Upper lobe of right lung (tissue), 1 donor: Measurements from ENCODE around the gene MYL3. TPM values are rescaled to one million over a fixed set of nuclear protein-coding genes. Genes with fewer than 3 reads are reported as not detected.
A peak's percentile ranks its signal among the peaks of the same experiment; 100 is the strongest.

Experiments used
- ATAC-seq: fragments of 200-7000 bp; cut with Tn5 transposase; one replicate; pipeline ENCODE4 v1.9.1; 2020; ENCODE audit warnings: mild to moderate bottlenecking, moderate library complexity
- DNase-seq: peaks from one replicate; pipeline ENCODE4 v3.0.0-alpha.2; 2020
- H3K27ac ChIP-seq: fragments of 200-600 bp; one replicate; pipeline ENCODE4 v1.8.0; 2022
- H3K27me3 ChIP-seq: fragments of 200-600 bp; one replicate; pipeline ENCODE4 v1.8.0; 2022; ENCODE audit warnings: mild to moderate bottlenecking
- H3K36me3 ChIP-seq: fragments of 200-600 bp; one replicate; pipeline ENCODE4 v1.8.0; 2022
- H3K4me1 ChIP-seq: fragments of 200-600 bp; one replicate; pipeline ENCODE4 v1.8.0; 2022
- H3K4me3 ChIP-seq: fragments of 200-600 bp; one replicate; pipeline ENCODE4 v1.8.0; 2022; ENCODE audit warnings: mild to moderate bottlenecking
- H3K9me3 ChIP-seq: fragments of 200-600 bp; one replicate; pipeline ENCODE4 v1.8.0; 2022
- CTCF ChIP-seq: fragments of 200-600 bp; IDR thresholded peaks from one replicate; pipeline ENCODE4 v1.8.0; 2022; ENCODE audit warnings: antibody characterized with exemption
- intact Hi-C: fragments of 100-400 bp; cut with DNase I; formaldehyde crosslinking; loops from one replicate; pipeline ENCODE4 v1.11.0; 2022
- total RNA-seq: library from RNA; stranded (reverse); fragmentation: NEBNext Ultra II Directional; extraction: Animal tissue kit (Norgen Biotek cat#: 25700); gene quantifications from one replicate; pipeline ENCODE4 v1.2.1, GENCODE V29; 2021
- donor health status: DM: no; HTN: yes; CAD: no; lungs with severe emphysema.

MYL3 gene
- total RNA-seq, 1 donor from 2014 or later, result 3.8 TPM

DNA sequence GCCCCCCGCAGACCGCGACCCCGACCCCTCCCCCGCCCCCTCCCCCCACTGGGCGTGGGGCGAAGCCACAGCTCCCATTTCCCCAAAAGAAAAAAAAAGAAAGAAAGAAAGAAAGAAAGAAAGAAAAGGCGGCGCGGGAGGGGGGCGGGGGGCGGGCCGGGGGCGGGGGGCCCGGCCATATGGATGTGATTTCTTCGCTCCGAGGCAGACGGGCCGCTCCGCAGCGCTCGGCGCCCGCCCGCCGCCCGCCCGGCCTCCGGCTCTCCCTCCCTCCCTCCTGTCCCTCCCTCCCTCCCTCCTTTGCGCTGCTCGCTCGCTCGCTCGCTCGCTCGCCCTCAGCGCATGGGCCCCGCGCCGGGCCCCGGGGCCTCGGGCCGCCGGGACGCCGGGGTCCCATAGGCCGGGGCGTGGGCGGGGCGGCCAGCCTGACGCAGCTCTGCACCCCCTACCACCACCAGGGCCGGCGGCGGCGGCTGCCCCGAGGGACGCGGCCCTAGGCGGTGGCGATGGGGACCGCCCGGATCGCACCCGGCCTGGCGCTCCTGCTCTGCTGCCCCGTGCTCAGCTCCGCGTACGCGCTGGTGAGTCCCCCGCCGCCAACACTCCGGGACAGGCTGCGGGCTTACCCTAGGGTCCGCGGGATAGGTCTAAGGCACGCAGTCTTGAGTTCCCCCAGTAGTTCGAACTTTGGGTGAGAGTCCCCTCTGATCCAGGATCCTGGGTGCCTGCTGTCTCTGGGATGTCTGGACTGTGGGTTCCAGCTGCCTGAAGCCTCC is 20.0 kb upstream of the MYL3 start:
- no peak for TF ChIP-seq CTCF
- Histone ChIP-seq H3K4me3 (peak overlapping the region; percentile 58), H3K4me1 (peaks cover 13% of the 10 kb centered on the region), H3K36me3 (no peaks in the 10 kb centered on the region), H3K27me3 (peaks cover 36% of the 10 kb centered on the region), H3K9me3 (no peaks in the 10 kb centered on the region), H3K27ac (peak overlapping the region; percentile 79)
- no peak for DNase-seq
- intact Hi-C loops, result no loop called here
- ATAC-seq, result peak; percentile 50

DNA sequence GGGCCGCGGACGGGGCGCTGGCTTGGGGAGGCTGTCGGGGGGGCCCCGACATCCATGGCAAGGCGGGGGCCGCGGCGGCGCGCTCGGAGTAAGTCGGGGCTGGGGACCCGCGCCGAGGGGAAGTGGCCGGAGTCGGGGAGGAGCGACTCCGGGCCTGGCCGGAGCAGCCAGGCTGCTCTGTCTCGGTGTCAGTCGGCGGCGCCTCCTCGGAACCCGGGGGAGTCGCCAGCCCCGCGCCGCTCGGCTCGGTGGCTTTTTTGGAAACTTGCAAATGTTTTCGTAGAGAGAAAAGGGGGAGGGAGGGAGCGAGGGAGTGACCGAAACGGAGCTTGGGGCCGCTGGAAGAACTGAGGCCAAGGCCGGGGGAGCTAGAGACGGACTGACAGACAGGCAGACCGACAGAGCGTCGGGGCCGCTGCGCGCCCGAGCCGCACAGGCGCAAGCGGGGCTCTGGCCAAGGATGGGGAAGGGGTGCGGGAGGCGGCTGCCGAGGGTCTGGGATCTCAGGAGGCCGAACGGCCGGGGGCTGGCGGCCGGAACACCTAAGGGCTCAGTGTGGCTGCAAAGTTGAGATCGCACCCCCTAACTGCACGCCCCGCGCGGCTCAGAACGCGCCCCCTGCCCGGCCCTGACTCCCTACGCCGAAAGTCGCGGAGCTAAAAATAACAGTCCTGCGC is 19.3 kb upstream of the MYL3 start:
- peak overlapping the region; percentile 79 for H3K27ac ChIP-seq
- no peaks in the 10 kb centered on the region for H3K36me3 ChIP-seq
- H3K27me3 ChIP-seq, result peaks cover 36% of the 10 kb centered on the region
- H3K4me1 ChIP-seq, result peaks cover 13% of the 10 kb centered on the region
- no peaks in the 10 kb centered on the region for H3K9me3 ChIP-seq
- H3K4me3 ChIP-seq, result peak overlapping the region; percentile 58
- DNase-seq (no peak), ATAC-seq (peak; percentile 32)
- intact Hi-C loops, result no loop called here
- no peak for TF ChIP-seq CTCF

- Histone ChIP-seq H3K4me3 (peak overlapping the region; percentile 58), H3K27ac (peak overlapping the region; percentile 79), H3K4me1 (peaks cover 13% of the 10 kb centered on the region), H3K27me3 (peaks cover 36% of the 10 kb centered on the region), H3K36me3 (no peaks in the 10 kb centered on the region), H3K9me3 (no peaks in the 10 kb centered on the region)
- DNase-seq (no peak), ATAC-seq (peak; percentile 34)
- no peak for TF ChIP-seq CTCF
- intact Hi-C loops, result no loop called here
These were observed 18.5 kb upstream of the MYL3 start for GRCh38 chr3:46881596-46882376.

DNA sequence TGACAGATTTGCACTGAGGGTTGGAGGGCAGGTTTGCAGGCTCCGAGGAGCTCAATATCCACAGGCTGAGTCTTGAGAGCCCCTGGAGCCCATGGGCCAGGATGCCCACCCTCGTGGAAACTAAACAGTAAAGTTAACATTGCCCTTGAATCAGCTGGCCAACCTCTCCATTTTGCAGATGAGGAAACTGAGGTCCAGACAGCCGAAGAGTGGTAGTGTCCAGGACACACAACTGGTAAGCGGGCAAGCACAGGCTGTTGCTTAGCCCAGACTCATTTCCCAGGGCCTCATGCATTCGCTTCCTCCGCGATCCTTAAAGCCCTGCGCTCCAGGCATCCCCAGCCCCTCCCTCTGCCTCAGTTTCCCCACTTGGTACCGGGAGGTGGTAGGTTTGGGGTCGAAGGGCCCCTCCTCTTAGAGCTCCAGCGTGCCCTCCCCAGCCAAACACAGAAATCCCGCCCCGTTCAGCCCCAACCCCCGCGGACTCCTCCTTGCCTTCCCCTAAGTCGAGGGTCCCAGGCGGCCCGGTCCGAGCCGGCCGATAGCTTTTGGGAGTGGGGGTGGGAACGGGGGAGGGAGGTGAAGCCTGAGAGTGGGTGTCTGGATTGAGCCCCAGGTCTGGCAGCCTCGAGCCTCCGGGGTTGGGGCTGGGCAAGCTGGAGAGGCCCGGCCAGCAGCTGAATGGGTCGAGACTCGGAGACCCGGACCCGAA is 17.8 kb upstream of the MYL3 start:
- peaks cover 36% of the 10 kb centered on the region for H3K27me3 ChIP-seq
- H3K4me3 ChIP-seq, result peak overlapping the region; percentile 58
- no peaks in the 10 kb centered on the region for H3K9me3 ChIP-seq
- peak overlapping the region; percentile 79 for H3K27ac ChIP-seq
- no peaks in the 10 kb centered on the region for H3K36me3 ChIP-seq
- DNase-seq, result no peak
- intact Hi-C loops, result no loop called here
- no peak for ATAC-seq
- peaks cover 13% of the 10 kb centered on the region for H3K4me1 ChIP-seq
- no peak for TF ChIP-seq CTCF

- DNase-seq, result no peak
- H3K4me1 ChIP-seq, result peaks cover 18% of the 10 kb centered on the region
- H3K9me3 ChIP-seq, result no peaks in the 10 kb centered on the region
- intact Hi-C loops, result no loop called here
- H3K27me3 ChIP-seq, result peaks cover 29% of the 10 kb centered on the region
- H3K36me3 ChIP-seq, result no peaks in the 10 kb centered on the region
- TF ChIP-seq CTCF, result no peak
- H3K27ac ChIP-seq, result no peak overlapping the region
- ATAC-seq, result peak; percentile 47
- H3K4me3 ChIP-seq, result no peak overlapping the region
These were observed 15.7 kb upstream of the MYL3 start for GRCh38 chr3:46878781-46879436.
